Vagina (tissue), 2 donors: Measurements from ENCODE around the gene OR6V1. TPM values are rescaled to one million over a fixed set of nuclear protein-coding genes. Genes with fewer than 3 reads are reported as not detected.

Source experiments
- DNase-seq, 2 donors: peaks; one replicate each; pipeline ENCODE4 v3.0.0-alpha.2; 2017; ENCODE audit errors: extremely low spot score in 2 of 2
- H3K27ac ChIP-seq: fragments of 200-600 bp; sonication (generic); one replicate; pipeline ENCODE4 v1.5.1; 2019
- H3K27me3 ChIP-seq: fragments of 200-600 bp; sonication (generic); one replicate; pipeline ENCODE4 v1.5.1; 2019
- H3K36me3 ChIP-seq, 2 donors: fragments of 200-600 bp; sonication (generic); one replicate each; pipeline ENCODE4 v1.5.1; 2017 to 2019
- H3K4me1 ChIP-seq: fragments of 200-600 bp; sonication (generic); one replicate; pipeline ENCODE4 v1.5.1; 2019
- H3K4me3 ChIP-seq, 2 donors: fragments of 200-600 bp; sonication (generic); 1 replicate in 1 of 2; 2 replicates in 1 of 2; pipeline ENCODE4 v1.5.1; 2016 to 2019
- H3K9me3 ChIP-seq: fragments of 200-600 bp; sonication (generic); one replicate; pipeline ENCODE4 v1.5.1; 2019
- POLR2A ChIP-seq, 2 donors: fragments of 450-650 bp; IDR thresholded peaks; one replicate each; pipeline ENCODE4 v1.6.1; 2017; ENCODE audit warnings: antibody characterized with exemption in 2 of 2, mild to moderate bottlenecking in 2 of 2, moderate library complexity in 2 of 2
- POLR2AphosphoS5 ChIP-seq, 2 donors: sonication (generic); formaldehyde crosslinking; IDR thresholded peaks; one replicate each; pipeline ENCODE4 v1.9.0; 2017; ENCODE audit warnings: antibody characterized with exemption in 2 of 2, mild to moderate bottlenecking in 2 of 2, low read depth in 1 of 2; ENCODE audit not compliant: insufficient read depth in 1 of 2
- intact Hi-C: fragments of 100-400 bp; cut with DNase I; formaldehyde crosslinking; loops from one replicate; pipeline ENCODE4 v1.15.1; 2023
- total RNA-seq: library from RNA; depleted of rRNA; stranded (reverse); fragments of >200 nt; gene quantifications from one replicate; pipeline ENCODE4 v1.2.3, GENCODE V29; 2016
- TF ChIP-seq, protein P1 (sequence below), 3 experiments: fragments of 450-650 bp in 2 of 3; fragments of 200-600 bp in 1 of 3; sonication (generic) in 1 of 3; IDR thresholded peaks; one replicate each; pipeline ENCODE4 v1.5.1; 2017 to 2019; ENCODE audit warnings: antibody characterized with exemption in 3 of 3, mild to moderate bottlenecking in 2 of 3, moderate library complexity in 2 of 3

Gene OR6V1
- total RNA-seq, 1 donor from 2014 or later, result not detected

DNA sequence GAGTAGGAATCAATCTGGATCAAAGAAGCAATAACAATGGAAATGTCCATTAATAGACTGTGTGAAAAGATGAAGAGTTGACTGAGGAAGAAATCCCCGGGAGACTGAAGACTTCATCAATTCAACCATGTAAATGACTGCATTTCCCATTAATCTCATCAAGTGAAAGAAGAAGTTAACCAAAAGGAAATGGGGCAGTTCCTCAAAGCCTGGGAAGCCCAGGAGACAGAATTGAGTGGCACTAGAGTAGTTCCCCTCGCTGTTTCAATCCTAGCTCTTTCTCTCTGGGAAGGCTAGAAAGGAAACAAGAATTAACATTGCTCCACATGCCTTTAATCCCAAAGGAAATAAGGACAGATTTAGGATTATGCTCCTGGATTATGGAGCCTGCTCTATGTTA, 4.8 kb upstream of the OR6V1 start:
- DNase-seq, result no peak
- Histone ChIP-seq H3K36me3 (no peaks in the 10 kb centered on the region), H3K4me3 (no peak overlapping the region), H3K9me3 (no peaks in the 10 kb centered on the region), H3K27ac (no peak overlapping the region), H3K27me3 (no peaks in the 10 kb centered on the region), H3K4me1 (peaks cover 4% of the 10 kb centered on the region)
- intact Hi-C loops, result no loop called here
- TF ChIP-seq, protein P1, sequence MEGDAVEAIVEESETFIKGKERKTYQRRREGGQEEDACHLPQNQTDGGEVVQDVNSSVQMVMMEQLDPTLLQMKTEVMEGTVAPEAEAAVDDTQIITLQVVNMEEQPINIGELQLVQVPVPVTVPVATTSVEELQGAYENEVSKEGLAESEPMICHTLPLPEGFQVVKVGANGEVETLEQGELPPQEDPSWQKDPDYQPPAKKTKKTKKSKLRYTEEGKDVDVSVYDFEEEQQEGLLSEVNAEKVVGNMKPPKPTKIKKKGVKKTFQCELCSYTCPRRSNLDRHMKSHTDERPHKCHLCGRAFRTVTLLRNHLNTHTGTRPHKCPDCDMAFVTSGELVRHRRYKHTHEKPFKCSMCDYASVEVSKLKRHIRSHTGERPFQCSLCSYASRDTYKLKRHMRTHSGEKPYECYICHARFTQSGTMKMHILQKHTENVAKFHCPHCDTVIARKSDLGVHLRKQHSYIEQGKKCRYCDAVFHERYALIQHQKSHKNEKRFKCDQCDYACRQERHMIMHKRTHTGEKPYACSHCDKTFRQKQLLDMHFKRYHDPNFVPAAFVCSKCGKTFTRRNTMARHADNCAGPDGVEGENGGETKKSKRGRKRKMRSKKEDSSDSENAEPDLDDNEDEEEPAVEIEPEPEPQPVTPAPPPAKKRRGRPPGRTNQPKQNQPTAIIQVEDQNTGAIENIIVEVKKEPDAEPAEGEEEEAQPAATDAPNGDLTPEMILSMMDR (IDR thresholded peaks at IDR 0.05), result no peak
- TF ChIP-seq POLR2A (IDR thresholded peaks at IDR 0.05) (no peak), POLR2AphosphoS5 (IDR thresholded peaks at IDR 0.05; ENCODE audit: insufficient read depth in 1 of 2, low read depth in 1 of 2) (no peak)

DNA sequence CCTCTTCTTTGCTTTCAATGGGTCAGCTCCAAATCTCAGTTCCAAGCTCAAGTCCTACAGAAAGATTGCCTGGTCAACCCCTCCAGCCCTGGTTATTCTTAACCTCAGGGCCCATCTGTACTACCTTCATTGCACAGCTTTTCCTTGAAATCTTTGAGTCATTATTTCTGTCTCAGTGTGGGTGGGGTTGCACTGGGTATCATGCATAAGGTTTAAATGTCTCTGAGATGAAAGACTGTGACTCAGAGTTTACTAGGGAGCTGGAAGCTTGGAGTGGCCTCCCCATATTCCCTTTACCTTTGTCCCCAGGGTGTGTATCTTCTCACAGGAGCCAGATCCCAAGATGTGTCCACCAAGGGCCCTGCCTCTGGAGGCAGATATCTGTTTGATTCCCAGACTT, 3.3 kb upstream of the OR6V1 start:
- H3K27ac ChIP-seq, result no peak overlapping the region

DNA sequence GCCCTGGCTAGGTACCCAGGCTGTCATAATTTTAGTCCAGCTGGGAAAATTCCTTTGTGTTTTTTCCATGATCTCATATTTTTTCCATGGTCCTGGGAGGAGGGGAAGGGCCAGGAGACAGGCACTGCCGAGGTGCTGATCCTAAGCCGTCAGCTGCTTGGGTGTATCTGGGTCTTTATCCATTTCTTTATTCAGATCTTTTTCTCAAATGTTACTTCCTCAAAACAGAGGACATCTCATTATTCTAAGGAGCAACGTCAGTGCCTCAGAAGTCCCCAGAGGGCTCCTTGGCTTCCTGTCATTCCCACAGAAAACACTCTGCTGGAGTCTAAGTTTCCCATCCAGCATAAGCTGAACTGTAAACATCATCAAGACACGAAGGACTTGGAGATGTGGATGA, 2.8 kb upstream of the OR6V1 start:
- no peaks in the 10 kb centered on the region for H3K36me3 ChIP-seq
- no peaks in the 10 kb centered on the region for H3K27me3 ChIP-seq
- peaks cover 4% of the 10 kb centered on the region for H3K4me1 ChIP-seq
- no peak for TF ChIP-seq POLR2A (IDR thresholded peaks at IDR 0.05)
- TF ChIP-seq, protein P1 (IDR thresholded peaks at IDR 0.05), result no peak
- no peak for TF ChIP-seq POLR2AphosphoS5 (IDR thresholded peaks at IDR 0.05; ENCODE audit: insufficient read depth in 1 of 2, low read depth in 1 of 2)
- intact Hi-C loops, result no loop called here
- H3K4me3 ChIP-seq, result no peak overlapping the region
- no peak for DNase-seq
- H3K9me3 ChIP-seq, result no peaks in the 10 kb centered on the region
- H3K27ac ChIP-seq, result no peak overlapping the region

More for the DNA sequence above, 3.3 kb upstream of the OR6V1 start:
- Histone ChIP-seq H3K36me3 (no peaks in the 10 kb centered on the region), H3K9me3 (no peaks in the 10 kb centered on the region), H3K27me3 (no peaks in the 10 kb centered on the region), H3K4me1 (peaks cover 4% of the 10 kb centered on the region), H3K4me3 (no peak overlapping the region)
- TF ChIP-seq, protein P1 (IDR thresholded peaks at IDR 0.05), result no peak
- TF ChIP-seq POLR2A (IDR thresholded peaks at IDR 0.05), result no peak
- TF ChIP-seq POLR2AphosphoS5 (IDR thresholded peaks at IDR 0.05; ENCODE audit: insufficient read depth in 1 of 2, low read depth in 1 of 2), result no peak
- DNase-seq, result no peak
- intact Hi-C loops, result no loop called here

DNA sequence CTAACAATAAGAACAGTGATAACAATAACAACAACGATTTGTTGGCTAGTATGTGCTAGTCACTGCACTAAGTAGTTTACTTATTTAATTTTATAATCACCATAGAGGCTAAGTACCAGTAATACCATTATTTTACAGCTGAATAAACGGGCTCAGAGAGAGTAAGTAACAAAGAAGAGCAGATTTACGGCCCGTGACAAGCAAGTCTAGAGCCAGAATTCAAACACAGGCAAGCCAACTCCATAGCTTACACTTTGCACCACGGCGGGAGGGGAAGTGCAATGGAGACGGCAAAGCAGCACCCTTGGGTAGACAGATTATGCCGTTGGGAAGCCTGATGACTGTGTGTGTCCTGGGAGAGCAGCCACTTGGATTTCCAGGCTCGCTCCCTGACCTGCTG, 1.2 kb upstream of the OR6V1 start:
- Histone ChIP-seq H3K27ac (no peak overlapping the region), H3K4me1 (peaks cover 4% of the 10 kb centered on the region), H3K4me3 (no peak overlapping the region), H3K9me3 (no peaks in the 10 kb centered on the region), H3K36me3 (no peaks in the 10 kb centered on the region), H3K27me3 (no peaks in the 10 kb centered on the region)
- DNase-seq, result no peak
- intact Hi-C loops, result no loop called here
- TF ChIP-seq, protein P1 (IDR thresholded peaks at IDR 0.05), result no peak
- TF ChIP-seq POLR2A (IDR thresholded peaks at IDR 0.05) (no peak), POLR2AphosphoS5 (IDR thresholded peaks at IDR 0.05; ENCODE audit: insufficient read depth in 1 of 2, low read depth in 1 of 2) (no peak)

DNA sequence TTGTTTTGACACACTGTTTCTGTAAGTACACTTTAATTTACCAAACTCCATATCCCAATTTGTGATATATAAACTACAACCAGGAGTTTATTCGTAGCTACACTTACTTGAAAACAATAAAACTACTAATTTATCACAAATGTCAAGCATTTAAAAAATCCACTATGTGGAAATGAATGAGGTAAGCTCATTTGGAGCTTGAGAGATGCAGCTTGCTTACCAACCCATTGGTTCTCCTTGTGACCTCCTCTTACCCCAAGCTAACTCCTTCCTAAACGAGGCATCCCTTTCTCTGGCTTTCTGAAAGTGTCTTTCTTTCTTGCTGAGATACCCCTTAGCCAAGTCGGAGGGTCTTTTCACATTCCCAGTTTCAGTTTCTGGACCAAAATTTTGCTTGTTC, 2.5 kb downstream of the OR6V1 start:
- H3K27me3 ChIP-seq, result no peaks in the 10 kb centered on the region
- TF ChIP-seq POLR2AphosphoS5 (IDR thresholded peaks at IDR 0.05; ENCODE audit: insufficient read depth in 1 of 2, low read depth in 1 of 2) (no peak), POLR2A (IDR thresholded peaks at IDR 0.05) (no peak)
- TF ChIP-seq, protein P1 (IDR thresholded peaks at IDR 0.05), result no peak
- no peak overlapping the region for H3K4me3 ChIP-seq
- H3K9me3 ChIP-seq, result no peaks in the 10 kb centered on the region
- no peak for DNase-seq
- H3K27ac ChIP-seq, result no peak overlapping the region
- intact Hi-C loops, result no loop called here
- H3K4me1 ChIP-seq, result peaks cover 4% of the 10 kb centered on the region
- no peaks in the 10 kb centered on the region for H3K36me3 ChIP-seq
